Large intestine (tissue), 12 donors: Measurements from ENCODE around the gene UQCRC2. TPM values are rescaled to one million over a fixed set of nuclear protein-coding genes. Genes with fewer than 3 reads are reported as not detected.
"Not testable (repeated sequence)": the region's sequence is repeated elsewhere in the genome, so short reads cannot be mapped to it uniquely, and the experiment has no call there.

ENCODE experiments used
- DNase-seq, 2 donors: peaks; one replicate each; pipeline versions ENCODE4 v3.0.0 to v3.0.0-alpha.2; 2013
- H3K27ac ChIP-seq: one replicate; pipeline ENCODE4 v1.5.1; 2013; ENCODE audit warnings: low read length
- H3K27me3 ChIP-seq: 2 replicates; pipeline ENCODE4 v1.6.1; 2013; ENCODE audit warnings: low read length; ENCODE audit not compliant: control insufficient read depth, insufficient read depth
- H3K36me3 ChIP-seq: 2 replicates; pipeline ENCODE4 v1.6.1; 2013; ENCODE audit warnings: low read length; ENCODE audit not compliant: control insufficient read depth, insufficient read depth
- H3K4me1 ChIP-seq: one replicate; pipeline ENCODE4 v1.6.1; 2013; ENCODE audit warnings: low read length; ENCODE audit not compliant: control insufficient read depth, insufficient read depth
- H3K4me3 ChIP-seq: one replicate; pipeline ENCODE4 v1.5.1; 2013; ENCODE audit warnings: low read length
- H3K9me3 ChIP-seq: one replicate; pipeline ENCODE4 v1.6.1; 2013; ENCODE audit warnings: mild to moderate bottlenecking, low read depth, low read length, moderate library complexity; ENCODE audit not compliant: control insufficient read depth
- WGBS: methylation state at CpG from one replicate; pipeline ENCODE4 v1.1.5; 2013; ENCODE audit warnings: low lambda C conversion rate; ENCODE audit not compliant: insufficient coverage; 5-methylcytosine and 5-hydroxymethylcytosine counted together
- long read RNA-seq, 11 donors: transcript quantifications; one replicate each; lab custom pipeline, GENCODE V29; 2026
- polyA plus RNA-seq: library from polyadenylated mRNA; unstranded; fragments of 120-200 nt; gene quantifications from one replicate; pipeline ENCODE4 v1.2.1, GENCODE V29; 2013

The UQCRC2 gene
- 306 TPM for polyA plus RNA-seq
- long read RNA-seq, donor 1, transcript UQCRC2-201 (14 exons, 2,615 nt), result major isoform, 45 of 71 reads
- long read RNA-seq, donor 1, transcript UQCRC2-203 (2 exons, 699 nt), result minor isoform, 12 of 71 reads
- long read RNA-seq, donor 1, partial matches to known transcripts, result 13 of 71 reads
- long read RNA-seq, donor 1, other reads (novel, unspliced or antisense), result 0 of 71 reads
- long read RNA-seq, donor 2, transcript UQCRC2-203 (2 exons, 699 nt), result minor isoform, 48 of 153 reads
- long read RNA-seq, donor 2, transcript UQCRC2-201 (14 exons, 2,615 nt), result major isoform, 87 of 153 reads
- long read RNA-seq, donor 2, partial matches to known transcripts, result 16 of 153 reads
- long read RNA-seq, donor 2, other reads (novel, unspliced or antisense), result 0 of 153 reads
- long read RNA-seq, donor 3, result 0 reads
- long read RNA-seq, donor 4, transcript UQCRC2-201 (14 exons, 2,615 nt), result major isoform, 7 of 16 reads
- long read RNA-seq, donor 4, partial matches to known transcripts, result 5 of 16 reads
- long read RNA-seq, donor 4, other reads (novel, unspliced or antisense), result 0 of 16 reads
- long read RNA-seq, donor 5, transcript UQCRC2-203 (2 exons, 699 nt), result minor isoform, 11 of 60 reads
- long read RNA-seq, donor 5, transcript UQCRC2-201 (14 exons, 2,615 nt), result major isoform, 42 of 60 reads
- long read RNA-seq, donor 5, partial matches to known transcripts, result 7 of 60 reads
- long read RNA-seq, donor 5, other reads (novel, unspliced or antisense), result 0 of 60 reads
- long read RNA-seq, donor 6, transcript UQCRC2-203 (2 exons, 699 nt), result minor isoform, 32 of 151 reads
- long read RNA-seq, donor 6, transcript UQCRC2-201 (14 exons, 2,615 nt), result major isoform, 95 of 151 reads
- long read RNA-seq, donor 6, partial matches to known transcripts, result 23 of 151 reads
- long read RNA-seq, donor 6, other reads (novel, unspliced or antisense), result 0 of 151 reads
- long read RNA-seq, donor 7, transcript UQCRC2-203 (2 exons, 699 nt), result minor isoform, 12 of 37 reads
- long read RNA-seq, donor 7, transcript UQCRC2-201 (14 exons, 2,615 nt), result major isoform, 25 of 37 reads
- long read RNA-seq, donor 7, partial matches to known transcripts, result 0 of 37 reads
- long read RNA-seq, donor 7, other reads (novel, unspliced or antisense), result 0 of 37 reads
- long read RNA-seq, donor 8, transcript UQCRC2-203 (2 exons, 699 nt), result minor isoform, 37 of 145 reads
- long read RNA-seq, donor 8, transcript UQCRC2-201 (14 exons, 2,615 nt), result major isoform, 83 of 145 reads
- long read RNA-seq, donor 8, partial matches to known transcripts, result 25 of 145 reads
- long read RNA-seq, donor 8, other reads (novel, unspliced or antisense), result 0 of 145 reads
- long read RNA-seq, donor 9, transcript UQCRC2-201 (14 exons, 2,615 nt), result major isoform, 72 of 127 reads
- long read RNA-seq, donor 9, transcript UQCRC2-203 (2 exons, 699 nt), result minor isoform, 27 of 127 reads
- long read RNA-seq, donor 9, partial matches to known transcripts, result 27 of 127 reads
- long read RNA-seq, donor 9, other reads (novel, unspliced or antisense), result 0 of 127 reads
- long read RNA-seq, donor 10, transcript UQCRC2-201 (14 exons, 2,615 nt), result major isoform, 94 of 140 reads
- long read RNA-seq, donor 10, transcript UQCRC2-203 (2 exons, 699 nt), result minor isoform, 21 of 140 reads
- long read RNA-seq, donor 10, partial matches to known transcripts, result 25 of 140 reads
- long read RNA-seq, donor 10, other reads (novel, unspliced or antisense), result 0 of 140 reads
- long read RNA-seq, donor 11, transcript UQCRC2-201 (14 exons, 2,615 nt), result major isoform, 64 of 89 reads
- long read RNA-seq, donor 11, transcript UQCRC2-203 (2 exons, 699 nt), result minor isoform, 15 of 89 reads
- long read RNA-seq, donor 11, partial matches to known transcripts, result 10 of 89 reads
- long read RNA-seq, donor 11, other reads (novel, unspliced or antisense), result 0 of 89 reads

DNA sequence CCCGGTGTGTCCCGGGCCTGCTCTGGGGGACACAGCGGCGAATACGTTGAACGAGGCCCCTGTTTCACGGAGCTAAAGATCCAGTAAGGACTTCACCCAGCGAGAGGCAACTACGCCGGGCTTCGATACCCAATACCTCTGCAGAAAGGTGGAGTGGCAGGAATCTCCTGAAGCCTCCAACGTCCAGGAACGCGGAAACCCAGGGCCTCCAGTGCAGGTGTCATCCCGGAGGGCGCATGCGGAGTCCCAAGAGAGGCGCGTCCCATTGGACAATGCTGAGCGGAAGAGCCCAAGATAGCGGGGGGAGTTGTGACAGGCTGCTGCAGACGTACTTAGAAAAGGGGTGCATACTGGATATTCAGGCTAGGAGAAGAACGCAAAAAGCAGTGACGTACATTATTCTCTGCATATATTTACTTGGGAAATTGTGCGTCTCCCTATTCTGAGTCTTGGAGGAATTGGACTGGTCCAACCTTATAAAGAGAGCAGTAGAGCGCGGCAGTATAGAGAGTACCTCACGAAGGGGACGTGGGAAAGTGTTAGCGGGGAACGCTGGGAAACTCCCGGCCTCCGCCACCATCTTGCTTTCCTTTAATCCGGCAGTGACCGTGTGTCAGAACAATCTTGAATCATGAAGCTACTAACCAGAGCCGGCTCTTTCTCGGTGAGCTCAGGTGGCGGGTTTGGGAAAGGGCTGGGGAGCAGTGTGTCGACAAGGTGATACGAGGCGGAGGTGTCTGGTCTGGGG, at the start of gene UQCRC2:
Gene UQCRC2 (plus strand): TSS at position 569 of the 748 bp plus-strand sequence. CDS start 63 bp downstream, at position 632.
- 0% methylated on average over 1 of the region's 41 CpGs for WGBS
- Histone ChIP-seq H3K4me3 (peak within 1 kb of the TSS; percentile 84), H3K4me1 (peaks cover 9% of the 10 kb centered on the region), H3K27ac (peak within 1 kb of the TSS; percentile 97), H3K27me3 (no peaks in the 10 kb centered on the region), H3K9me3 (no peaks in the 10 kb centered on the region), H3K36me3 (peaks cover 19% of the 10 kb centered on the region)
- peak; percentile 91 to 97 for DNase-seq

DNA sequence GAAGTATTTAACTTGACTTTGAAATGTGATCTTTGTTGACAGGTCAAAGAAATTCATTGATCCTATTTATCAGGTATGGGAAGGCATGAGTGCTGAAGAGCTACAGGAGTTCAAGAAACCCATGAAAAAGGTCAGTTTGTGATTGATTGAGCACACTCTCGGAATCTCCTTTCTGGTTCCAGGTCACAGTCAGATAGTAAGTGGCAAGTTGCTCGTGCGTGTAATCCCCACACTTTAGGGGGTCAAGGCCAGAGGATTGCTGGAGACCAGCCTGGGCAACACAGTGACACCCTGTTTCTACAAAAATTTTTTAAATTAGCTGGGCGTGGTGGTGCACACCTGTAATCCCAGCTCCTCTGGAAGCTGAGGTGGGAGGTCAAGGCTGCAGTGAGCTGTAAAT, 20.5 kb upstream of the UQCRC2 start:
- not testable (repeated sequence) for H3K4me3 ChIP-seq, H3K27ac ChIP-seq, H3K9me3 ChIP-seq, H3K4me1 ChIP-seq, H3K36me3 ChIP-seq, H3K27me3 ChIP-seq, DNase-seq
- no CpG with 5 or more reads among the region's 4 CpGs for WGBS

- H3K9me3 ChIP-seq, H3K4me1 ChIP-seq, H3K36me3 ChIP-seq, H3K27me3 ChIP-seq, H3K4me3 ChIP-seq, H3K27ac ChIP-seq: not testable (repeated sequence)
- no CpG with 5 or more reads among the region's 4 CpGs for WGBS
- peak in 1 of 2 donors; percentile 62 for DNase-seq
These were observed 19.8 kb upstream of the UQCRC2 start for GRCh38 chr16:21933316-21933715.

DNA sequence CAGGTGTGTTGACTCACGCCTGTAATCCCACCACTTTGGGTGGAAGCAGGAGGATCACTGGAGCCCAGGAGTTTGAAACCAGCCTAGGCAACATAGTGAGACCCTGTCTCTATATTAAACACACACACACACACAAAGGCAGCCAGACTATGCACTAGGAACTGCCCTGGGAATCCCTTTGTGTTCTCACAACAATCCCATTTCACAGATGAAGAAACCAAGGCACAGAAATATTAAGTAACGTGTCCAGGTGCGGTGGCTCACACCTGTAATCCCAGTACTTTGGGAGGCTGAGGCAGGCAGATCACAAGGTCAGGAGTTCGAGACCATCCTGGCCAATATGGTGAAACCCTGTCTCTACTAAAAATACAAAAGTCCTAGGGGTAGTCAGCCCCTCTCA, 19.4 kb upstream of the UQCRC2 start:
- not testable (repeated sequence) for H3K27ac ChIP-seq, H3K4me3 ChIP-seq, H3K9me3 ChIP-seq, DNase-seq, H3K27me3 ChIP-seq, H3K36me3 ChIP-seq, H3K4me1 ChIP-seq
- no CpG with 5 or more reads among the region's 4 CpGs for WGBS

GRCh38 chr16:21936216-21936615, 16.9 kb upstream of the UQCRC2 start:
- not testable (repeated sequence) for H3K4me1 ChIP-seq, H3K27ac ChIP-seq, H3K9me3 ChIP-seq, DNase-seq, H3K4me3 ChIP-seq, H3K36me3 ChIP-seq, H3K27me3 ChIP-seq
- no CpG with 5 or more reads among the region's 6 CpGs for WGBS

- no peak overlapping the region for H3K4me3 ChIP-seq
- peak overlapping the region; percentile 57 for H3K27ac ChIP-seq
These were observed 15.8 kb upstream of the UQCRC2 start for GRCh38 chr16:21937336-21937829.

GRCh38 chr16:21940570-21940969, 12.6 kb upstream of the UQCRC2 start:
- Histone ChIP-seq H3K4me1 (peaks cover 4% of the 10 kb centered on the region), H3K27me3 (no peaks in the 10 kb centered on the region), H3K36me3 (no peaks in the 10 kb centered on the region), H3K27ac (no peak overlapping the region), H3K4me3 (no peak overlapping the region), H3K9me3 (no peaks in the 10 kb centered on the region)
- WGBS, result no CpG with 5 or more reads among the region's 1 CpG
- DNase-seq, result no peak

More at GRCh38 chr16:21937336-21937829, 15.8 kb upstream of the UQCRC2 start:
- no peaks in the 10 kb centered on the region for H3K27me3 ChIP-seq
- peaks cover 4% of the 10 kb centered on the region for H3K4me1 ChIP-seq
- no peaks in the 10 kb centered on the region for H3K9me3 ChIP-seq
- peak; percentile 22 to 67 for DNase-seq
- H3K36me3 ChIP-seq, result no peaks in the 10 kb centered on the region

DNA sequence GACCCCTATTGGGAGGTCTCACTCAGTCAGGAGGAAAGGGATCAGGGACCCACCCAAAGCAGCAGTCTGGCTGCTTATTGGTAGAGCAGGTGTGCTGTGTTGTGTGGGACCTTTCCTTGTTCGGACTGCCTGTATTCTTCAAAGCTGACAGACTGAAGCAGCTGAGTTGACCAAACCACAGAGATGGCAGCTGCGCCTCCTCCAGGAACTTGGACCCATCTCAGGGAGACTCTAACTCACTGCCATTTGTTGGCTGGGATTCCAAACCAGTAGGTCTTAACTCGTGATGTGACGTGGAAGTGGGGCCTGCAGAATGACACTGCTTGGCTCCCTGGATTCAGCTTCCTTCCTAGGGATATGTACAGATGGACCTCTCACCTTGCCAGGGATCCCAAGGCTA, 9.6 kb upstream of the UQCRC2 start:
- no peak overlapping the region for H3K27ac ChIP-seq
- no peak for DNase-seq
- H3K36me3 ChIP-seq, result no peaks in the 10 kb centered on the region
- H3K27me3 ChIP-seq, result no peaks in the 10 kb centered on the region
- peaks cover 8% of the 10 kb centered on the region for H3K4me1 ChIP-seq
- WGBS, result no CpG with 5 or more reads among the region's 4 CpGs
- no peak overlapping the region for H3K4me3 ChIP-seq
- H3K9me3 ChIP-seq, result no peaks in the 10 kb centered on the region
